HG02938 (cell line): ENCODE data around the gene EYA3.
"Not testable (repeated sequence)": the region's sequence is repeated elsewhere in the genome, so short reads cannot be mapped to it uniquely, and the experiment has no call there.

Experiments
- ATAC-seq: cut with Tn5 transposase; IDR thresholded peaks from one replicate; pipeline ENCODE4 v1.9.1; 2021; ENCODE audit warnings: mild to moderate bottlenecking, moderate library complexity; ENCODE audit not compliant: unreplicated experiment

EYA3 gene

DNA sequence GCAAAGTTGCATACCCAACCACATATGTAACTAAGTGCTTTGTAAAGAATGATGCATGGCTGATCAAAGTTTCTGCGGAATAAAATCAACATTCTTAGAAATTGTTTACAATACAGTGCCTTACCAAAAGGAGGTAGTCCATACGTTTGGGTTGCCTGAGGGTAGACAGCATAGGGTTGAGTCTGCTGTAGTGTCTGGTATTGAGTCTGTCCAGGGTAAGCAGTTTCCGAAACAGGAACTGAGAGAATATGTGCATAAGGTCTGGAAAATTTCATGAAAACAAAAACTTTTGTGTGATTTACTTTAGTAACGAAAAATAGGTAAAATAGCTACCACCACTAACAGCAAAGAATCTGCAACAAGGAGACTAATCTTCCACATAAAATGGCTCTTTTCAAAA lies 53.0 kb downstream of the EYA3 start:
- no peak for ATAC-seq

DNA sequence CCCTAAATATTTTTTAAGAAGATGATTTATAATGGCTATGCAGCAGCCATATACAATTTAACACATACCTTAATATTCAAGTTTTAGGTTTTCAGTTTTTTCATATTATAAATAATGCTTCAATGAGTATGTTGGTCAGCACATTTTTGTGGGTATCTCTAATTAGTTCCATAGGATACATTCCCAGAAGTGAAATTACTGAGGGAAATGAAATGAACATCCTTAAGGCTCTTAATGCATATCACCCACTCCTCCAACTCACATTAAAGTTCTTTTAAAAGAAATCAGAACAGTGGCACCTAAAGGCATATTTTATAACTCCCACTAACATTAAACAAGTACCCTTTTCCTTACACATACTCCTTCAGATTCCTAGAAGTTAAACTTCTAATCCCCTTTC lies 56.1 kb downstream of the EYA3 start:
- no peak for ATAC-seq

DNA sequence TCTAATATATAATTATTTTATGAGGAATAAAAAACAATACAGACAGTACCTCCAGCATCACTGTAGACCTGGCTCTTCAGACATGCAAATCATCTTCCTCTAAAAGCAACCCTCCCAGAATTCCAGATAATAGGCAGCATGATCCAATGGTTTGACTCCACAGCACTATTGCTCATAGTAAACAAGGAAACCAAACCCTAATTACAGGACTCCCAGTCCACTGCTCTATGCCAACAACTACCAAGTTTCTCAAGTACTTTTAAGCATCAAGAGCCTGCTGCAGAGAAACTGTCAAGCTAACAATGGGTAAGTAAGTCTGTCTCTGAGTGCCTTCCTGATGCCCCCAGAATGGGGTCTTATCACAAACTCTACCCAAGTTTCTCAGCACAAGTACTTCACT lies 57.2 kb downstream of the EYA3 start:
- no peak for ATAC-seq

DNA sequence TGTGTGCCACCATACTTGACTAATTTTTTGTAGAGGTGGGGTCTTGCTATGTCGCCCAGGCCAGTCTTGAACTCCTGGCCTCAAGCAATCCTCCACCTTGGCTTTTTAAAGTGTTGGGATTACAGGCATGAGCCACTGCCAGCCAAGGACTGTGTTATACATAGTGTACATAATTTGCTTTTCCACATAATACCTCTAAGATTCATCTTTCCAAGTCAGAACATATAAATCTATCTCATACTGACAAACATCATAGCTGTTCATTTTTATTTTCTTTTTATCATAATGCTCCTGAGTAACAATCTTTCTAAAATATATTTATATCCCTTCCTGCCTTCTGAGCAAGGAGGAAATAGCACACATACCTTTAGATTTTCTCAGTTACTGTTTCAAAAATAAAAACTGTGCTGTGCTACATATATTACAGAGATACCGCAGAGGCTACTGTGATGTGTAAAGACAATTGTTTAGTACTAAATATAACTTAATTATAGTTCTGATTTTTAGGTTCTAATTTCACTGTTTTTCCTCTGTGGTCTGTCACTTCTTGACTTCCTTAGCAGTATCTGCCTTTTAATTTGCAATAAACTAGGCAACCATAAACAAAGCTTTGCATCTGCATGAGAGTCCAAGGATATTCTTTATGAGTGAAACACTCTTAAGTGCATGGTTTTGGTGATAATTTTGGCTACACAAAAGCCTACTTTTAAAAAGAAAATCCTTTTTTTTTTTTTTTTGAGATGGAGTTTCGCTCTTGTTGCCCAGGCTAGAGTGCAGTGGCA lies 59.3 kb downstream of the EYA3 start:
- ATAC-seq = no peak

DNA sequence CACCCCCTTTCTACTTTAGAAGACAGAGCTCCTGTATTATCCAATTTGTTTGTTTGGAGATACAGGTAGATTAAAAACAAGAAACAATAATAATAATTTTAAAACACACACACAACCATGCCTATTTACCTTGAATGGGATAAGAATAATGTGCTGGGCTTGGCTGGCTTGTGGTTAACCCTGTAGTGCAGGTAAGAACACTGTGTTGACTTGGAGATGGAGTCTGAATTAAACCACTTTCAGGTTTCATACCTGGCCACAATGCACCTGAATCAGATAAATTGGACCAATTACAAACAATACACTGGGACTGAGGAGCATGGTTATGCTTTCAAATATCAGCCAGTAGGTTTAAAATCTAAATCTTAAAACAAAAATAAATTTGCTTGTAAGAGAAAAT lies 60.8 kb downstream of the EYA3 start:
- ATAC-seq = no peak

DNA sequence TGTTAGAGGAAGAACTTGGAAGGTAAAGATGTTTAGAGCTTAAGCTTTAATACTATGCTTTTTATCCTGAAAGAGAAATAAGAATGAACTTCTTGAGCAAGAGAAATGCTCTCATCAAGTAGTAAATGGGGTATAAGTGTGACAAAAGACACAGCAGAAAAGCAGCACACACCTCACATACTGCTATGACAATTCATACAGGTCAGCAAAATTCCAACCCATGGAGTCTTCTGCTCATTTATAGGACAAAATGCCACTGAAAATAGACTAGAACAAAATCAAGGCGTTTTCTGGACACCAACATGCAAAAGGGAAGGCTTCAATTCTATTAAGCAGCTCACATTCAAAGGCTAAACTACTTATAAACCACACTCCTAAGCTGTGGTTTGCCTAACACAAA lies 61.2 kb downstream of the EYA3 start:
- ATAC-seq = no peak

DNA sequence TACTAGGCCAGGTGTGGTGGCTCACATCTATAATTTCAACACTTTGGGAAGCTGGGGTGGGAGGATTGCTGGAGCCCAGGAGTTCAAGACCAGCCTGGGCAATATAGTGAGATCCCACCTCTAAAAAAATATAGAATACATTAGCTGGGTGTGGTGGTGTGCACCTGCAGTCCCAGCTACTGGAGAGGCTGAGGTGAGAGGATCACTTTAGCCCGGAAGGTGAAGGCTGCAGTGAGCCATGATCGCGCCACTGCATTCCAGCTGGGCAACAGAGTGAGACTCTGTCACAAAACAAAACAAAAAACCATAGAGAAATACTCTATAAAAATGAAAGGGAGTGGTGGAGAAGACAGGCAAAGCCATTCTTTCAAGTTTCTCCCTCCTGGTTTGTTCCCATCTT lies 62.1 kb downstream of the EYA3 start:
- ATAC-seq = no peak

DNA sequence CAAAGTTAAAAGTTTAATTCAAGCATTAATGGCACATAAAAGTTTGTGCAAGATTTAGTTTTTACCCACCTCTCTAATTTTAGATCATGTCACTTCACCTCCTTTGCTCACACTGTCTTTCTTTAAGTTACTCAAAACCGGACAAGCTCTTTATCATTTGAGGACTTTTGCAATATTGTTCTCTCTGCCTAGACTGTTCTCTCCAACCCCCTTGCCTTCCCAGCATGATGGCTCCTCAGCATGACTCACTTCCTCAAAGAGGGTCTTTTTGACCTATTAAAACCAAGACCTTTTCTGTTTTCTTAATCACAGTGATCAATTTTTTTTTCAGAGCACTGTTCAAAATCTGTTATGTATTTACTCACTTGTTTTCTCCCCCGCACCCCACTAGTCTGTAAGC lies 67.3 kb downstream of the EYA3 start:
- ATAC-seq = no peak

DNA sequence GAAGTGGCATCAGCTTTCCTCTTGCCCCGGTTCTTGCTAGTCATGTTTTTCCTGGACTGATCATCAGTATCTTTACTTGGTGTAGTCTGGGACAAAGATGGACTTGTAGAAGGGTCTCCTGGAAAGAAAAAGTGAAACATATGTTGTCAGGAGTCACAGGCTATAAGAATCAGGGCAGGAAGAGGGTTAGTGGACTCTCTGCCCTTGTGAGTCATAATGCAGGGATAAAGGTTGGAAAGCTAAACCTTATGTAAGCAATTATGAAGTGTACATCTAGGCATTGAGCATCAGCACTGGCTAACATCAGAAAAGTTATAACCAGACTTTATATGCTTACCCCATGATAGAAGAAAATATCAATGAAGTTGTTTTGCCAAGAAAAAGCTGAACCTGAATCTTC lies 77.4 kb downstream of the EYA3 start:
- no peak for ATAC-seq

DNA sequence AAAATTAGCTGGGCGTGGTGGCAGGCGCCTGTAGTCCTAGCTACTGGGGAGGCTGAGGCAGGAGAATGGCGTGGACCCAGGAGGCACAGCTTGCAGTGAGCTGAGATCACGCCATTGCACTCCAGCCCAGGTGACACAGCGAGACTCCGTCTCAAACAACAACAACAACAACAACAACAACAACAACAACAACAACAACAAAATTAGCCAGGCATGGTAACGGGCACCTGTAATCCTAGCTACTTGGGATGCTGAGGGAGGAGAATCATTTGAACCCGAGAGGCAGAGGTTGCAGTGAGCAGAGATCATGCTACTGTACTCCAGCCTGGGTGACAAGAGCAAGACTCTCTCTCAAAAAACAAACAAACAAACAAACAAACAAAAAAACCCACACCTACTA lies 85.3 kb downstream of the EYA3 start:
- not testable (repeated sequence) for ATAC-seq

DNA sequence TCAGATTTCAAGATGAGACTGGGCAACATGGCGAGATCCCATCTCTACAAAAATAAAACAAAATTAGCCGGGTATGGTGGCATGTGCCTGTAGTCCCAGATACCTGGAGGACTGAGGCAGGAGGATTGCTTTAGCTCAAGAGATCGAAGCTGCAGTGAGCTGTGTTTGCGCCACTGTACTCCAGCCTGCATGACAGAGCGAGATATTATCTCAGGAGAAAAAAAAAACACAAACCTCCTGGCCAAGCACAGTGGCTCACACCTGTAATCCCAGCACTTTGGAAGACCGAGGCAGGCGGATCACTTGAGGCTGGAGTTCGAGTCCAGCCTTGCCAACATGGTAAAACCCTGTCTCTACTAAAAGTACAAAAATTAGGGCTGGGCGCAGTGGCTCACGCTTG lies 85.8 kb downstream of the EYA3 start:
- no peak for ATAC-seq

DNA sequence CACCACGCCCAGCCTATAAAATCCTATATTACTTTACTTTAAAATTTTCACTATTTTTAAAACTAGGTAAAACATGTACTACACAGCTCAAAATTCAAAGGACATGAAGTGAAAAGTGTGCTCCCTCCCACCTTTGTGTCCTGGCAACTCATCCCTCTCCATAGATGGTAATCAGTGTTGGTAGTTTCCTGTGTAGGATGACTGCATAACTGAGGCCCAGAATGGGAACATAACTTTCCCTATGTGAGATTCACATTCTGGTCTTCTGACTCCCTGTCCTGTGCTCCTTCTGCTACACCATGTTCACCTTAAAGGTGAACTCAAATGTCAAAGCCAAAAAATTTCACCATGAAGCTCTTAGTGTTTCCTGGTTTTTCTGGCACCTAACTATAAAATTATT lies 89.4 kb downstream of the EYA3 start:
- no peak for ATAC-seq

DNA sequence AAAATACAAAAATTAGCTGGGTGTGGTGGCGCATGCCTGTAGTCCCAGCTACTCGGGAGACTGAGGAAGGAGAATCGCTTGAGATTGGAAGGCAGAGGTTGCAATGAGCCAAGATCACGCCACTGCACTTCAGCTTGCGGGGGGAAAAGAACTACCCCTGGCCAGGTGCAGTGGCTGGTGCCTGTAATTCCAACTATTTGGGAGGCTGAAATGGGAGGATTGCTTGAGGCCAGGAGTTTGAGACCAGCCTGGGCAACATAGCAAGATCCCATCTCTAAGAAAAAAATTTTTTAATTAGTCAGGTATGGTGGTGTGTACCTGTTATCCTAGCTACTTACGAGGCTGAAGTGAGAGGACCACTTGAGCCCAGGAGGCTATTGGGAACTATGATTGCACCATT lies 93.9 kb downstream of the EYA3 start:
- not testable (repeated sequence) for ATAC-seq

DNA sequence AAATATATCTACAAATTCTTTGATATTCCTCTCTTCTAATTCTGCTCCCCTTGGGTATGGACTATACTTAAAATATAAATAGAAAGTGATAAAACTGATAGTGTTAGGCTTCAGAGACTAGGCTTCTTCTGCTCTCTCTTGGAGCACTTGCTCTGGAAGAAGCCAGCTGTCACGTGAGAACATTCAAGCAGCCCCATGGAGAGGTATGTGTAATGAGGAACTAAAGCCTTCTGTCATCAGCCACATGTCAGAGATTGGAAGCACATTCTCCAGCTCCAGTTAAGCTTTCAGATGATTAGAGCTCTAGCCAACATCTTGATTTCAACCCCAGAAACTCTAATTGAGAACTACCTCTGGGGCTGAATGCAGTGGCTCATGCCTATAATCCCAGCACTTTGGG lies 94.3 kb downstream of the EYA3 start:
- ATAC-seq = no peak

DNA sequence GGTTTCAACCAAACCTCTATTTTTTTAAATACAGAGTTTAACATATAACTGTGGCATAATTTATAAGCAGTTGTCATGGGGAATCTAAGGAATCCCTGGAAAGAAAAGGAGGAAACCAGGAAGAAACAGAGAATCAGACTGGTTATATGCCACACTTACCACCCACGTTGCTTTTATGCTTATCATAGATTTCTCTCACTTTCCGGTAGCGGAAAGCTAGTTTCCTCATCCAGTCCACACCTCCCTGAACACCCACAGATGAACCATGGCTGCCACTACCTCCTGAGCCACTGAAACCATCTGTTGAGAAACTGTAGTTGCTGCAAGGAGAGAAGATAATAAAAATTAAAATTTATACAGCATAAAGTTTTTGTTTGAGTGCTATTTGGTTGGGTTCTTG lies 95.2 kb downstream of the EYA3 start:
- ATAC-seq = no peak

DNA sequence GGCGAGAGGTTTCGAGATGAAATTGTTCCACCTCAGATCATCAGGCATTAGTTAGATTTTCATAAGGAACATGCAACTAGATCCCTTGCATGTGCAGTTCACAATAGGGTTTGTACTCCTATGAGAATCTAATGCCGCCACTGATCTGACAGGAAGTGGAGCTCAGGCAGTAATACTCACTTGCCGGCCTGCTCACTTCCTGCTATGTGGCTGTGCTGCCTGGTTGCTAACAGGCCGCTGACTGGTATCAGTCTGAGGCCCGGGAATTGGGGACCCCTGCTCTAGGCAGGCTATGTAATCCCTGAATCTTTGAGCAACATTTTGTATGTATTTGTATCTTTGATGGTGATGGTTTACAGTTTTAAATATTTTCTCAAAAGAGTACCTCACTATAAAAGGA lies 96.1 kb downstream of the EYA3 start:
- no peak for ATAC-seq

DNA sequence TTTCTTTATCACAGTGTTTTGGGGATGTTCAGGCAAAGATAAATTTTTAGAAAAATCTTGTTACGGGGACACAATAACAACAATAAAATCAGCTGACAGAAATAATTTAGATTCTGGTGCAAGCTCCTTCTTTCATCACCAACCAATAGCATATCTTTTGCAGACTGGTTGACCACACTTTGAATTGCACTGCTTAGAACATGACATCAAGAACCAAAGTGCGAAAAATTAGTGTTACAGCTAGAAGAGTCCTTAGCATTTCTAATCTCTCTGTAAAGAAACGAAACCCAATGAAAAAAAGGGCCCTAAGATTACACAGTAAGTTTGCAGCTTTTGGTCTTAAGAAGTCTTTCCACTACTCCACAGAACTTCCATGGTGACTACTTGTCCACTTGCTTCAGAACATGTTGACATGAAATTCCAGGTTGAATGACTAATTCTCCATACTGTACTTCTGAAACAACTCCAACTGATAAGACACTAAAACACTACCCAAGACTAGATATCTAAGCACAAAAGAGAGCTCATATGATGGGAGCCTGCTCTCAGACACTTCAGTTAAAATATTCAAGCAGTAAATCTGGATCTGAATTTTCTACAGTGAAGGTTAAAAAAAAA lies 97.4 kb downstream of the EYA3 start:
- ATAC-seq = no peak

DNA sequence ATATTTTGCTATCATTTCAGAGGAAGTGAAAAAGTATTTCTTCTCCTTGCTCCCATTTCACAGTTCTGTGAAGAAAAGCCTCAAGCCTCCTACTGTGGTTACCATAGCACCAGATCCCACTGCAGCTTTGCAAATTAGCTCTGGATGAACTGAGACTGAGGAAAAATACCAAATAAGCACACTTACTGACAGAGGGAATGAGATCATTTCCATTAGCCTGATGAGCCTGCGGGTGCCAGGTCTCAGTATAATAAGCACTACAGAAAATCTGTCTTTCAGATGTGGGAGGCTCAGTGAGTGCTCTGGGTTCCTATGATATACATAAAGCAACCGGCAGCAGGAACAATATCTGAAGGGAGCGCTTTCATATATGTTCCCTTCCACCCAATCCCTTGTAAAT lies 107.3 kb downstream of the EYA3 start:
- ATAC-seq = no peak

DNA sequence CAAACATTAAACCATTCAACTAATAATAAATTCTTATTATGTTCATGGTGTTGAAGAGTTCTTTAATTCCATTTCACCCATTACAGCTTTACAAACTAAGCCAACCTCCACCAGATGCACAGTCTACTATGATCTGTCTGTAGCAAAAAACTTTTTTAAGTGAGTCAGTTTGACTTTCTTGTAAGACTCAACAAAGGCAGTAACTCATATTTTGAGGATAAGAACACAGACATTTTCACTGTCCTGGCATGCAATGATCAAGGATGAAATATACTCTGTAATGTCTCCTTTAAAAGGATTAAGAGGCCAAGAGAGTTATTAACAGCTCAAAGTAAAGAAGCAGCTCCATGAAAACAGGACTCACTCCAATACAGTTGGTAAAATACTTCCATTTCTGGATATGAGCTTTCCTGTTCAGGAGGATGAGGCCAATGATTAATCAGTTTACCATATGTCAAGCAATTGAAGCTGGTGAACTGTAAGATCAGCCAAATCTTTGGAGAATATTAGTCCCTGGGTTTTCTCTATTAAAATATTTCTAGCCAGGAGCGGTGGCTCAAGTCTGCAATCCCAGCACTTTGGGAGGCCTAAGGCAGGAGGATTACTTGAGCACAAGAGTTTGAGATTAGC lies 108.1 kb downstream of the EYA3 start:
- no peak for ATAC-seq

DNA sequence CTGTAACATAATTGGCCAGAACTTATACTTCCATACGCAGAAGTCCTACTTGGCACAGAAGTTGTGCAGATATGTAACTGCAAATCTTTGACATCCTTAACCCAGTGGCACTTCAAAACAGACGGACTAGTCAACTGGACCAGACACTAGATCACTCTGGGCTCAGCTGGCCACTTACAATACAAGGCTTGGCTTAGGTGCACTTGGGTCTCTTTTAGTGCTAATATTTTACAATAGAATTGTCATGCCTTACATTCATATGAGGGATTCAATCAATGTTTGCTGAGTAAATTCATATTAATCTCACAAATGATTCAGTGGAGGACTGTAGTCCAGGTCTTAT lies 108.6 kb downstream of the EYA3 start:
- ATAC-seq = no peak

DNA sequence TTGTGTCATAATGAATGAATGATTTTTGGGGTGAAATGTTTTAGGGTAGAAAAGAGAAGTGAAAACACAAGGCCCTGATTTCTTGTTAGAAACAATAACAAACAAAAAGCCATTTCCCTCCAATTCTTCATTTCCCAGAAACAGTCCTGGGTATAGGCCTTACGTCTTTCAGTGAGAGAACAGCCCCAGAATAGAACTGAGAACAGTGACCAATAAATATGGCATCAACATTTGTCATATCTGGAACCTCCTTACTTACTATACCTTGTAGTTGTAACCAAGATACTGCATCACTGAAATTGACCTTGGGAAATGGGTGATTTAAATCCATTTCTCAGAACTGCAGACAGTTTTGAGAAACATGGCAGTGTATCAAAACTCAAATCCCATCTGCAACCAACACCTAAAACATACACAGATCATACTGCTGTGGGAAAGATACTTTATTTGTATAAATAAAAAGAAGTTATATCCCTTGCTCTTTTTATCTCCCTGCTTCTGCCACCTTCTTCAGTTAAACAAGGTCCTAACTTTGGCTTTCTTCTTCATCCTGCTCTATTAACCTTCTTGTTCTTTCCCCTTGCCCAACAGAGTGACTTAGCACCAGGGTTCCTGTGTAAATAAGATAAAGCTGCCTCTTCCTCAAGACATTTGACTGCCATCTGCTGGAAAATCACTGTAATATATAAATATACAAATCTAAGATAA lies 109.1 kb downstream of the EYA3 start:
- ATAC-seq = no peak

DNA sequence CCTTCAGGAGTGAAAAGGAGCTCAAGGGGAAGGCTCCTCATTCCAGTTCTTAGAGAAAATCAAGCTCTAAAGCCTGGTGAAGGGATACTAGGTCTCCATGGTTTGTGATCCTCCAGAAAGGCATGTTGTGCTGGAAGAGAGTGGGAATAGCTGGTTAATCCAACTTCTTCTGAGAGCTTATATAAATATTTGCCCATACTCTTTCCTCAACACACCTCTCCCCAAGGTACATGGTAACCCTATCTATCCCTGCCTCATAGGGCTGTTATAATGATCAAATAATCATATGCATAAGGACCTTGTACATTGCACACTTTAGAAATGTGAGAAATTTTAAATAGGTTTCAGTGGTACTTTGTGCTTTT lies 114.0 kb downstream of the EYA3 start:
- ATAC-seq = no peak
